ENCODE results near the gene RAPGEF4.

The RAPGEF4 gene

GRCh38 chr2:172894689-172895387 lies 159.2 kb downstream of the RAPGEF4 start:
- in situ Hi-C loops (cut with MboI; ENCODE audit: low pct_unique_long_range_greater_than_20kb, low sequenced_read_pairs, unreplicated experiment): no loop called here
- TF ChIP-seq, protein P1, sequence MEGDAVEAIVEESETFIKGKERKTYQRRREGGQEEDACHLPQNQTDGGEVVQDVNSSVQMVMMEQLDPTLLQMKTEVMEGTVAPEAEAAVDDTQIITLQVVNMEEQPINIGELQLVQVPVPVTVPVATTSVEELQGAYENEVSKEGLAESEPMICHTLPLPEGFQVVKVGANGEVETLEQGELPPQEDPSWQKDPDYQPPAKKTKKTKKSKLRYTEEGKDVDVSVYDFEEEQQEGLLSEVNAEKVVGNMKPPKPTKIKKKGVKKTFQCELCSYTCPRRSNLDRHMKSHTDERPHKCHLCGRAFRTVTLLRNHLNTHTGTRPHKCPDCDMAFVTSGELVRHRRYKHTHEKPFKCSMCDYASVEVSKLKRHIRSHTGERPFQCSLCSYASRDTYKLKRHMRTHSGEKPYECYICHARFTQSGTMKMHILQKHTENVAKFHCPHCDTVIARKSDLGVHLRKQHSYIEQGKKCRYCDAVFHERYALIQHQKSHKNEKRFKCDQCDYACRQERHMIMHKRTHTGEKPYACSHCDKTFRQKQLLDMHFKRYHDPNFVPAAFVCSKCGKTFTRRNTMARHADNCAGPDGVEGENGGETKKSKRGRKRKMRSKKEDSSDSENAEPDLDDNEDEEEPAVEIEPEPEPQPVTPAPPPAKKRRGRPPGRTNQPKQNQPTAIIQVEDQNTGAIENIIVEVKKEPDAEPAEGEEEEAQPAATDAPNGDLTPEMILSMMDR (IDR thresholded peaks at IDR 0.05; ENCODE audit: extremely low read depth, insufficient read depth, missing control alignments): no peak
- DNase-seq (ENCODE audit: low spot score): no peak

GRCh38 chr2:172896661-172897081 lies 161.0 kb downstream of the RAPGEF4 start:
- in situ Hi-C loops (cut with MboI; ENCODE audit: low pct_unique_long_range_greater_than_20kb, low sequenced_read_pairs, unreplicated experiment): no loop called here
- DNase-seq (ENCODE audit: low spot score): no peak
- TF ChIP-seq, protein P1 (IDR thresholded peaks at IDR 0.05; ENCODE audit: extremely low read depth, insufficient read depth, missing control alignments): no peak

GRCh38 chr2:172900871-172901270 lies 165.2 kb downstream of the RAPGEF4 start:
- in situ Hi-C loops (cut with MboI; ENCODE audit: low pct_unique_long_range_greater_than_20kb, low sequenced_read_pairs, unreplicated experiment): no loop called here
- TF ChIP-seq, protein P1 (IDR thresholded peaks at IDR 0.05; ENCODE audit: extremely low read depth, insufficient read depth, missing control alignments): no peak
- no peak for DNase-seq (ENCODE audit: low spot score)

DNA sequence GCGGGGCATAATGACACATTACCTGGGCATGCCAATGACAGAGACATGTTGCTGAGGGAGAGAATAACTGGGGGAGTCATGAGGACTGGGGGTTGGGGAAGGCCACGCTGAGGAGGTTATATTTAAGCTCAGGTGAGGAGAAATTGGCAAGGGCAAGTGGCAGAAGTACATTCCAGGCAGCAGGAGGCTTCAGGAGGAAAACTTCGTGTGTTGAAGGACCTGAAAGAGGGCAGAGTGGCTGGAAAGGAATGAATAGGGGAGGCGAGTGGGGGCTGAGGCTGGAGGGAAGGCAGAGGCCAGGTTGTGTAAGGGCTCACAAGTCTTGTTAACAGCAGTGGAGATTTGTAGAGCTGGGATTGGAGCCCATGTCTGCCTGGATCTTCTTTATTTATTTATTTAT lies 166.3 kb downstream of the RAPGEF4 start:
- no peak for DNase-seq (ENCODE audit: low spot score)
- in situ Hi-C loops (cut with MboI; ENCODE audit: low pct_unique_long_range_greater_than_20kb, low sequenced_read_pairs, unreplicated experiment): no loop called here
- TF ChIP-seq, protein P1 (IDR thresholded peaks at IDR 0.05; ENCODE audit: extremely low read depth, insufficient read depth, missing control alignments): no peak

DNA sequence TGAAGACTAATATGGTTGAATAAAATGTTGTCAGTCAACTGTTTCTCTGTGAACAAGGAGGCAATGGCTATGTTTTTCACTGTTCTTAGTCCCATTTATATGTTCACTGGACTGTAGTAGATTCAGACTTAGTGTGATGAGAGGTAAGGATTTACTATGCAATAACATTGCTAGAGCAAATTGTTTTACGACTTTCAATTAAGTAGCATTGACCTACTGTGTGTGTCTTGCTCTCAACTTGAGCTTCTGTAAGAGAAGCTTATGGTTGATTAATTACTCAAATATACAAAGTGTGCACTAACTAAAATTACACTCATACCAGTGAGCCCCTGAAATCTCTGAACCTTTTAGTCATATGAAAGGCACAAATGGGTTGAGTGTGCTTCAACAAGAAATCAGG lies 168.6 kb downstream of the RAPGEF4 start:
- DNase-seq (ENCODE audit: low spot score): no peak
- in situ Hi-C loops (cut with MboI; ENCODE audit: low pct_unique_long_range_greater_than_20kb, low sequenced_read_pairs, unreplicated experiment): no loop called here
- TF ChIP-seq, protein P1 (IDR thresholded peaks at IDR 0.05; ENCODE audit: extremely low read depth, insufficient read depth, missing control alignments): no peak

DNA sequence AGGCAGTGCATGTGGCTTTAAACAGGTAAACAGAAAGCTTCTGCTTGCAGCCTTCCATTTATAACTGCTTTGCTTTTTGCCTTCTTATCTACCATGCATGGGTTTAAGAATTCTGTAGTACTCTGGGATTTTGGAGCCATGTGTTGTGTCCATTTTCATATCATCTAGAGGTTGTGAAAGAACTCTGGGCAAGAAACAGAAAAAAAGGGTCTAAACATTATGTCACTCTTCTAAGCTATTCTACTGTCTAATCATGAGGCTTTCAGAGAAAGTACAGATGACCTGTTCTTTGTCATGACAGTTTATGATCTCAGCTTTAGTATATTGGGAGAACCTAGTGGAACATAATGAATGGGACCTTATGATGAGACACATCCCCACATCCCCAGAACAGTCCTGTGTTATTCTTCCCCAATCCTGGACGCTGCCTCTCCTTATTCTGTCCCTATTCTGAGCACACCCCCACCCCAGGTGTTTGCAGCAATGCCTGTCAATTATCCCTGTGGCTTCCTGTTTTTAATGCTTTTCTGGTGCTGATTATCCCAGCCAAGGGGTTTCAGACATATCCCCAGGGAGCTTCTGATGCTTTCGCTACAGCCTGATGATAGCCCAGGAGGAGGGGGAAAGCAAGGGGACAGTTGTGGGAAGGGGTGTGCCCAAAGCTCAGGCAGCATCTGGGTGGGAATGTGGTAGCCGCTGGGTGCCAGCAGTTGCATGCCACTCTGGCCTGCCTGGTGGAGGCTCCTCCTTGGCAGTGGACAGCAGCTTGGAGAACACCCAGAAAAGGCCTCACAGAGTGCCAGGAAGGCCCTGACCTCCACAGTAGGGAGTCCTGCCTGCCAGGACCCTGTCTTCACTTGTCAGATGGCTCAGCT lies 170.5 kb downstream of the RAPGEF4 start:
- no peak for DNase-seq (ENCODE audit: low spot score)
- in situ Hi-C loops (cut with MboI; ENCODE audit: low pct_unique_long_range_greater_than_20kb, low sequenced_read_pairs, unreplicated experiment): no loop called here
- TF ChIP-seq, protein P1 (IDR thresholded peaks at IDR 0.05; ENCODE audit: extremely low read depth, insufficient read depth, missing control alignments): no peak
